Kidney capillary endothelial cell (primary cell): Measurements from ENCODE around the gene TDP1.
"Not testable (repeated sequence)": the region's sequence is repeated elsewhere in the genome, so short reads cannot be mapped to it uniquely, and the experiment has no call there.

ENCODE experiments used
- DNase-seq: peaks from one replicate; pipeline ENCODE4 v3.0.0-alpha.2; 2018; ENCODE audit warnings: low spot score

The TDP1 gene

GRCh38 chr14:89990218-89990617 lies 34.5 kb downstream of the TDP1 start:
- no peak for DNase-seq

GRCh38 chr14:89990623-89991275 lies 35.0 kb downstream of the TDP1 start:
- DNase-seq = no peak

GRCh38 chr14:89992273-89992672 lies 36.5 kb downstream of the TDP1 start:
- no peak for DNase-seq

GRCh38 chr14:89996963-89997362 lies 41.2 kb downstream of the TDP1 start:
- no peak for DNase-seq

- DNase-seq = no peak
Measured at GRCh38 chr14:90000935-90001334, 45.2 kb downstream of the TDP1 start.

GRCh38 chr14:90003526-90004307 lies 48.0 kb downstream of the TDP1 start:
- no peak for DNase-seq

- DNase-seq = no peak
Measured at GRCh38 chr14:90005441-90005840, 49.7 kb downstream of the TDP1 start.

- DNase-seq = no peak
Measured at GRCh38 chr14:90005939-90006530, 50.3 kb downstream of the TDP1 start.

- no peak for DNase-seq
Measured at GRCh38 chr14:90017371-90017770, 61.6 kb downstream of the TDP1 start.

- no peak for DNase-seq
Measured at GRCh38 chr14:90019824-90020523, 64.2 kb downstream of the TDP1 start.

- no peak for DNase-seq
Measured at GRCh38 chr14:90023176-90023896, 67.6 kb downstream of the TDP1 start.

- no peak for DNase-seq
Measured at GRCh38 chr14:90024910-90025309, 69.2 kb downstream of the TDP1 start.

GRCh38 chr14:90026608-90027007 lies 70.9 kb downstream of the TDP1 start:
- DNase-seq = not testable (repeated sequence)

- DNase-seq = no peak
Measured at GRCh38 chr14:90027842-90028241, 72.1 kb downstream of the TDP1 start.

GRCh38 chr14:90034156-90034555 lies 78.4 kb downstream of the TDP1 start:
- DNase-seq = no peak

- no peak for DNase-seq
Measured at GRCh38 chr14:90034835-90035525, 79.3 kb downstream of the TDP1 start.

GRCh38 chr14:90039253-90040010 lies 83.7 kb downstream of the TDP1 start:
- DNase-seq = no peak

- no peak for DNase-seq
Measured at GRCh38 chr14:90040411-90040810, 84.7 kb downstream of the TDP1 start.

- DNase-seq = no peak
Measured at GRCh38 chr14:90042496-90043252, 86.9 kb downstream of the TDP1 start.

- DNase-seq = no peak
Measured at GRCh38 chr14:90045616-90046015, 89.9 kb downstream of the TDP1 start.
